ENCODE results near the gene ARHGAP32. TPM values are rescaled to one million over a fixed set of nuclear protein-coding genes. Genes with fewer than 3 reads are reported as not detected.

ARHGAP32 gene
- total RNA-seq, 2 experiments from 2014 or later = 2.1 TPM

- POLR2A ChIA-PET = no interaction called here
- CTCF ChIA-PET = no interaction called here
Measured at GRCh38 chr11:128964463-128964930, 227.6 kb downstream of the ARHGAP32 start.

GRCh38 chr11:128963744-128964325 lies 228.3 kb downstream of the ARHGAP32 start:
- ChIA-PET POLR2A (no interaction called here), CTCF (no interaction called here)

GRCh38 chr11:128962896-128963295 lies 229.2 kb downstream of the ARHGAP32 start:
- POLR2A ChIA-PET = no interaction called here
- CTCF ChIA-PET = interaction anchor here (1.6 kb wide), 1 partner anchor 78 kb away, joined by 5 read pairs; no protein-coding TSS in a partner anchor

GRCh38 chr11:128961645-128962044 lies 230.5 kb downstream of the ARHGAP32 start:
- ChIA-PET CTCF (interaction anchor here (1.6 kb wide), 1 partner anchor 77 kb away, joined by 5 read pairs; no protein-coding TSS in a partner anchor), POLR2A (no interaction called here)

GRCh38 chr11:128957202-128957482 lies 235.0 kb downstream of the ARHGAP32 start:
- POLR2A ChIA-PET = no interaction called here

GRCh38 chr11:128956401-128957201 lies 235.5 kb downstream of the ARHGAP32 start:
- POLR2A ChIA-PET = no interaction called here
- CTCF ChIA-PET = interaction anchor here (0.6 to 6.5 kb wide), 10 partner anchors 9 to 925 kb away, joined by 3 to 64 read pairs (median 4); partner anchors contain the start of gene TP53AIP1

More at GRCh38 chr11:128957202-128957482, 235.0 kb downstream of the ARHGAP32 start:
- CTCF ChIA-PET = interaction anchor here (0.6 to 6.5 kb wide), 6 partner anchors 10 to 925 kb away, joined by 3 to 64 read pairs (median 6); no protein-coding TSS in a partner anchor

GRCh38 chr11:128955636-128956035 lies 236.5 kb downstream of the ARHGAP32 start:
- ChIA-PET CTCF (interaction anchor here (0.7 to 6.5 kb wide), 5 partner anchors 25 to 924 kb away, joined by 3 to 64 read pairs (median 5); no protein-coding TSS in a partner anchor), POLR2A (no interaction called here)

- ChIA-PET POLR2A (no interaction called here), CTCF (interaction anchor here (1.3 kb wide), 1 partner anchor 68 kb away, joined by 4 read pairs; no protein-coding TSS in a partner anchor)
Measured at GRCh38 chr11:128953151-128953550, 239.0 kb downstream of the ARHGAP32 start.

GRCh38 chr11:128949791-128950454 lies 242.2 kb downstream of the ARHGAP32 start:
- ChIA-PET CTCF (interaction anchor here (1.0 to 1.6 kb wide), 2 partner anchors 9 to 65 kb away, joined by 3 to 4 read pairs; no protein-coding TSS in a partner anchor), POLR2A (interaction anchor here (0.6 kb wide), 1 partner anchor 481 kb away, joined by 3 read pairs; no protein-coding TSS in a partner anchor)

GRCh38 chr11:128948583-128948982 lies 243.5 kb downstream of the ARHGAP32 start:
- ChIA-PET CTCF (interaction anchor here (0.7 to 1.6 kb wide), 4 partner anchors 7 to 958 kb away, joined by 3 to 4 read pairs (median 3); no protein-coding TSS in a partner anchor), POLR2A (no interaction called here)

GRCh38 chr11:128947773-128948172 lies 244.4 kb downstream of the ARHGAP32 start:
- POLR2A ChIA-PET = no interaction called here
- CTCF ChIA-PET = interaction anchor here (1.0 to 1.6 kb wide), 2 partner anchors 9 to 63 kb away, joined by 3 to 4 read pairs; no protein-coding TSS in a partner anchor

- POLR2A ChIA-PET = no interaction called here
Measured at GRCh38 chr11:128946648-128947047, 245.5 kb downstream of the ARHGAP32 start.

GRCh38 chr11:128943428-128943976 lies 248.6 kb downstream of the ARHGAP32 start:
- CTCF ChIA-PET = interaction anchor here (0.7 to 1.7 kb wide), 2 partner anchors 58 to 59 kb away, joined by 3 to 5 read pairs; no protein-coding TSS in a partner anchor
- POLR2A ChIA-PET = no interaction called here

More at GRCh38 chr11:128946648-128947047, 245.5 kb downstream of the ARHGAP32 start:
- CTCF ChIA-PET = interaction anchor here (1.6 kb wide), 1 partner anchor 61 kb away, joined by 4 read pairs; no protein-coding TSS in a partner anchor

- ChIA-PET CTCF (interaction anchor here (1.6 to 1.7 kb wide), 2 partner anchors 13 to 59 kb away, joined by 5 read pairs; no protein-coding TSS in a partner anchor), POLR2A (no interaction called here)
Measured at GRCh38 chr11:128942817-128943427, 249.2 kb downstream of the ARHGAP32 start, which contains the start of gene TP53AIP1. Gene TP53AIP1, minus strand, starts transcription at chr11:128942871. Its CDS starts 5,053 bp downstream, at chr11:128937818.

GRCh38 chr11:128942272-128942612 lies 249.9 kb downstream of the ARHGAP32 start:
- ChIA-PET POLR2A (no interaction called here), CTCF (interaction anchor here (1.6 kb wide), 1 partner anchor 14 kb away, joined by 5 read pairs; no protein-coding TSS in a partner anchor)

GRCh38 chr11:128941573-128942271 lies 250.4 kb downstream of the ARHGAP32 start:
- CTCF ChIA-PET = interaction anchor here (0.9 to 1.6 kb wide), 2 partner anchors 8 to 14 kb away, joined by 3 to 5 read pairs; no protein-coding TSS in a partner anchor
- POLR2A ChIA-PET = no interaction called here

- POLR2A ChIA-PET = no interaction called here
- CTCF ChIA-PET = interaction anchor here (0.9 to 1.6 kb wide), 2 partner anchors 8 to 15 kb away, joined by 3 to 5 read pairs; no protein-coding TSS in a partner anchor
Measured at GRCh38 chr11:128941110-128941509, 251.0 kb downstream of the ARHGAP32 start.

GRCh38 chr11:128940603-128941002 lies 251.5 kb downstream of the ARHGAP32 start:
- CTCF ChIA-PET = interaction anchor here (0.9 kb wide), 1 partner anchor 9 kb away, joined by 3 read pairs; no protein-coding TSS in a partner anchor
- POLR2A ChIA-PET = no interaction called here

Data from activated CD8-positive, alpha-beta memory T cell treated with anti-CD3 and anti-CD28 coated beads for 36 hours (primary cell).